Tibial artery (tissue), 4 donors: ENCODE data around the gene EPB41L2.

ENCODE experiments used
- DNase-seq, 2 donors: peaks; one replicate each; pipeline ENCODE4 v3.0.0-alpha.2; 2019
- H3K27ac ChIP-seq, 2 donors: fragments of 200-600 bp; sonication (generic) in 1 of 2; 1 replicate in 1 of 2; 2 replicates in 1 of 2; pipeline ENCODE4 v1.5.1; 2018 to 2019; ENCODE audit warnings: mild to moderate bottlenecking in 1 of 2
- H3K27me3 ChIP-seq, 2 donors: fragments of 200-600 bp; sonication (generic) in 1 of 2; one replicate each; pipeline versions ENCODE4 v1.5.1 to v1.6.0; 2016 to 2019
- H3K36me3 ChIP-seq, 3 donors: fragments of 200-600 bp; sonication (generic) in 2 of 3; one replicate each; pipeline ENCODE4 v1.5.1; 2016 to 2019; ENCODE audit warnings: mild to moderate bottlenecking in 2 of 3
- H3K4me1 ChIP-seq, 4 donors: fragments of 200-600 bp; sonication (generic) in 2 of 4; 1 replicate in 3 of 4; 2 replicates in 1 of 4; pipeline ENCODE4 v1.5.1; 2016 to 2019
- H3K4me3 ChIP-seq, 2 donors: fragments of 200-600 bp; sonication (generic) in 1 of 2; 1 replicate in 1 of 2; 2 replicates in 1 of 2; pipeline ENCODE4 v1.5.1; 2018 to 2019; ENCODE audit warnings: mild to moderate bottlenecking in 2 of 2
- H3K9me3 ChIP-seq, 3 donors: fragments of 200-600 bp; sonication (generic) in 1 of 3; one replicate each; pipeline ENCODE4 v1.5.1; 2016 to 2019
- intact Hi-C: fragments of 100-400 bp; cut with DNase I; formaldehyde crosslinking; loops from one replicate; pipeline ENCODE4 v1.15.0; 2023; ENCODE audit warnings: low total_unique reads
- TF ChIP-seq, protein P1 (sequence below), 2 experiments: fragments of 200-600 bp in 1 of 2; fragments of 450-650 bp in 1 of 2; IDR thresholded peaks; one replicate each; pipeline ENCODE4 v1.5.1; 2017 to 2019; ENCODE audit warnings: antibody characterized with exemption in 2 of 2, mild to moderate bottlenecking in 1 of 2, moderate library complexity in 1 of 2

Gene EPB41L2

GRCh38 chr6:130834482-130835251 is 228.4 kb downstream of the EPB41L2 start:
- intact Hi-C loops = no loop called here
- H3K9me3 ChIP-seq = no peaks in the 10 kb centered on the region

GRCh38 chr6:130833569-130833968 is 229.5 kb downstream of the EPB41L2 start:
- no peak overlapping the region for H3K27ac ChIP-seq
- intact Hi-C loops = no loop called here
- H3K4me3 ChIP-seq = no peak overlapping the region
- TF ChIP-seq, protein P1, sequence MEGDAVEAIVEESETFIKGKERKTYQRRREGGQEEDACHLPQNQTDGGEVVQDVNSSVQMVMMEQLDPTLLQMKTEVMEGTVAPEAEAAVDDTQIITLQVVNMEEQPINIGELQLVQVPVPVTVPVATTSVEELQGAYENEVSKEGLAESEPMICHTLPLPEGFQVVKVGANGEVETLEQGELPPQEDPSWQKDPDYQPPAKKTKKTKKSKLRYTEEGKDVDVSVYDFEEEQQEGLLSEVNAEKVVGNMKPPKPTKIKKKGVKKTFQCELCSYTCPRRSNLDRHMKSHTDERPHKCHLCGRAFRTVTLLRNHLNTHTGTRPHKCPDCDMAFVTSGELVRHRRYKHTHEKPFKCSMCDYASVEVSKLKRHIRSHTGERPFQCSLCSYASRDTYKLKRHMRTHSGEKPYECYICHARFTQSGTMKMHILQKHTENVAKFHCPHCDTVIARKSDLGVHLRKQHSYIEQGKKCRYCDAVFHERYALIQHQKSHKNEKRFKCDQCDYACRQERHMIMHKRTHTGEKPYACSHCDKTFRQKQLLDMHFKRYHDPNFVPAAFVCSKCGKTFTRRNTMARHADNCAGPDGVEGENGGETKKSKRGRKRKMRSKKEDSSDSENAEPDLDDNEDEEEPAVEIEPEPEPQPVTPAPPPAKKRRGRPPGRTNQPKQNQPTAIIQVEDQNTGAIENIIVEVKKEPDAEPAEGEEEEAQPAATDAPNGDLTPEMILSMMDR (IDR thresholded peaks at IDR 0.05) = no peak
- H3K4me1 ChIP-seq = peaks cover 0 to 4% (median 0%) of the 10 kb centered on the region in 4 donors
- no peak for DNase-seq
- H3K27me3 ChIP-seq = no peaks in the 10 kb centered on the region
- no peaks in the 10 kb centered on the region for H3K36me3 ChIP-seq
- H3K9me3 ChIP-seq = no peaks in the 10 kb centered on the region

More at GRCh38 chr6:130834482-130835251, 228.4 kb downstream of the EPB41L2 start:
- Histone ChIP-seq H3K27ac (no peak overlapping the region), H3K27me3 (no peaks in the 10 kb centered on the region), H3K36me3 (no peaks in the 10 kb centered on the region), H3K4me3 (no peak overlapping the region), H3K4me1 (peaks cover 0 to 15% (median 3%) of the 10 kb centered on the region in 4 donors)
- TF ChIP-seq, protein P1 (IDR thresholded peaks at IDR 0.05) = no peak
- no peak for DNase-seq

- H3K4me3 ChIP-seq = no peak overlapping the region
- H3K4me1 ChIP-seq = no peaks in the 10 kb centered on the region
- H3K27ac ChIP-seq = no peak overlapping the region
- TF ChIP-seq, protein P1 (IDR thresholded peaks at IDR 0.05) = no peak
- no peaks in the 10 kb centered on the region for H3K9me3 ChIP-seq
- no peak for DNase-seq
- intact Hi-C loops = no loop called here
- no peaks in the 10 kb centered on the region for H3K27me3 ChIP-seq
- no peaks in the 10 kb centered on the region for H3K36me3 ChIP-seq
Observed at GRCh38 chr6:130831607-130832006, 231.4 kb downstream of the EPB41L2 start.

GRCh38 chr6:130829333-130829910 is 233.6 kb downstream of the EPB41L2 start:
- TF ChIP-seq, protein P1 (IDR thresholded peaks at IDR 0.05) = no peak
- H3K27ac ChIP-seq = no peak overlapping the region
- H3K9me3 ChIP-seq = no peaks in the 10 kb centered on the region
- H3K4me3 ChIP-seq = no peak overlapping the region
- intact Hi-C loops = no loop called here
- no peak for DNase-seq
- H3K36me3 ChIP-seq = no peaks in the 10 kb centered on the region
- H3K4me1 ChIP-seq = no peaks in the 10 kb centered on the region
- H3K27me3 ChIP-seq = no peaks in the 10 kb centered on the region

GRCh38 chr6:130827247-130828149 is 235.5 kb downstream of the EPB41L2 start, which contains the start of gene SMLR1:
SMLR1 (plus strand) TSS chr6:130827406; CDS start chr6:130827414, 8 bp downstream.
- Histone ChIP-seq H3K4me1 (no peaks in the 10 kb centered on the region), H3K36me3 (no peaks in the 10 kb centered on the region), H3K27ac (no peak within 1 kb of the TSS), H3K27me3 (no peaks in the 10 kb centered on the region), H3K9me3 (no peaks in the 10 kb centered on the region), H3K4me3 (no peak within 1 kb of the TSS)
- no peak for DNase-seq
- TF ChIP-seq, protein P1 (IDR thresholded peaks at IDR 0.05) = no peak
- intact Hi-C loops = no loop called here
